Naive thymus-derived CD4-positive, alpha-beta T cell (primary cell): ENCODE measurements around the gene HCAR1. TPM values are rescaled to one million over a fixed set of nuclear protein-coding genes. Genes with fewer than 3 reads are reported as not detected.
A peak's percentile ranks its signal among the peaks of the same experiment; 100 is the strongest.
"Not testable (repeated sequence)": the region's sequence is repeated elsewhere in the genome, so short reads cannot be mapped to it uniquely, and the experiment has no call there.

Source experiments
- ATAC-seq: fragments of 150-1000 bp; cut with Tn5 transposase; 2 replicates; pipeline ENCODE4 v1.10.0; 2021; ENCODE audit warnings: mild to moderate bottlenecking, moderate library complexity
- CTCF ChIA-PET: fragments of 350-600 bp; sonication (Branson Sonifier 250); formaldehyde crosslinking; loops from one replicate; lab custom pipeline; 2021; ENCODE audit warnings: antibody characterized with exemption; lab: Charles Lee
- POLR2A ChIA-PET: fragments of 350-600 bp; sonication (Branson Sonifier 250); formaldehyde crosslinking; loops from one replicate; lab custom pipeline; 2021; ENCODE audit warnings: antibody characterized with exemption, inconsistent platforms; lab: Charles Lee
- DNase-seq, 9 donors: peaks; one replicate each; pipeline versions ENCODE4 v3.0.0 to v3.0.0-alpha.2; 2020 to 2022; ENCODE audit warnings: mixed read lengths in 1 of 9
- H3K27ac ChIP-seq: one replicate; pipeline ENCODE4 v1.7.0; 2013; ENCODE audit warnings: mild to moderate bottlenecking, low read depth, low read length, moderate library complexity
- H3K27me3 ChIP-seq, 2 donors: one replicate each; pipeline ENCODE4 v1.7.0; 2013; ENCODE audit warnings: low read length in 2 of 2, mild to moderate bottlenecking in 2 of 2, moderate library complexity in 2 of 2; ENCODE audit not compliant: control insufficient read depth in 2 of 2, insufficient read depth in 2 of 2
- H3K36me3 ChIP-seq, 3 experiments: 1 replicate in 2 of 3; 2 replicates in 1 of 3; pipeline ENCODE4 v1.7.0; 2013; ENCODE audit warnings: low read length in 3 of 3, mild to moderate bottlenecking in 3 of 3, moderate library complexity in 1 of 3; ENCODE audit not compliant: insufficient read depth in 3 of 3, control insufficient read depth in 2 of 3
- H3K4me1 ChIP-seq, 2 donors: one replicate each; pipeline ENCODE4 v1.7.0; 2013; ENCODE audit warnings: low read length in 2 of 2, mild to moderate bottlenecking in 2 of 2, moderate library complexity in 1 of 2; ENCODE audit not compliant: control insufficient read depth in 2 of 2, insufficient read depth in 2 of 2
- H3K4me3 ChIP-seq: 2 replicates; pipeline ENCODE4 v1.7.0; 2013; ENCODE audit warnings: mild to moderate bottlenecking, low read length
- H3K9me3 ChIP-seq, 3 experiments: 1 replicate in 2 of 3; 2 replicates in 1 of 3; pipeline ENCODE4 v1.7.0; 2013; ENCODE audit warnings: low read length in 3 of 3; ENCODE audit not compliant: control insufficient read depth in 2 of 3
- H3K27ac Mint-ChIP-seq, 9 donors: one replicate each; pipeline ENCODE4 v1.8.0; 2020 to 2022; ENCODE audit warnings: mixed read lengths in 9 of 9, mild to moderate bottlenecking in 8 of 9, moderate library complexity in 5 of 9, inconsistent platforms in 2 of 9
- H3K27me3 Mint-ChIP-seq, 5 donors: one replicate each; pipeline ENCODE4 v1.8.0; 2021 to 2022; ENCODE audit warnings: mixed read lengths in 5 of 5, mild to moderate bottlenecking in 1 of 5
- H3K36me3 Mint-ChIP-seq, 5 donors: one replicate each; pipeline ENCODE4 v1.8.0; 2020 to 2022; ENCODE audit warnings: mixed read lengths in 5 of 5, mild to moderate bottlenecking in 3 of 5, inconsistent platforms in 1 of 5
- H3K4me1 Mint-ChIP-seq, 7 donors: one replicate each; pipeline ENCODE4 v1.8.0; 2020 to 2022; ENCODE audit warnings: mixed read lengths in 7 of 7, mild to moderate bottlenecking in 3 of 7, inconsistent platforms in 1 of 7
- H3K4me3 Mint-ChIP-seq, 10 donors: one replicate each; pipeline ENCODE4 v1.8.0; 2020 to 2022; ENCODE audit warnings: mild to moderate bottlenecking in 10 of 10, mixed read lengths in 10 of 10, moderate library complexity in 6 of 10, inconsistent platforms in 2 of 10
- H3K9me3 Mint-ChIP-seq, 11 donors: one replicate each; pipeline ENCODE4 v1.8.0; 2020 to 2022; ENCODE audit warnings: mixed read lengths in 11 of 11, mild to moderate bottlenecking in 4 of 11, inconsistent platforms in 1 of 11, moderate library complexity in 1 of 11
- intact Hi-C, 2 donors: fragments of 100-400 bp; cut with micrococcal nuclease; formaldehyde crosslinking; loops; one replicate each; pipeline ENCODE4 v1.15.1; 2023
- polyA plus RNA-seq, 2 donors: library from polyadenylated mRNA; unstranded; fragments of 300-500 nt; fragmentation: Illumina TruSeq; gene quantifications; one replicate each; pipeline ENCODE4 v1.2.3, GENCODE V29; 2021
- total RNA-seq, 6 experiments: library from RNA in 5 of 6; stranded (reverse) in 5 of 6; gene quantifications; 1 replicate in 5 of 6; 2 replicates in 1 of 6; pipeline ENCODE4 v1.2.3 and lab custom pipeline; 2021 to 2026

The HCAR1 gene
- total and polyA plus RNA-seq, 7 experiments from 2014 or later, result 0.12 to 2.8 TPM; not detected in 5

GRCh38 chr12:122688291-122688690 is 42.4 kb downstream of the HCAR1 start:
- Histone ChIP-seq H3K4me1 (no peaks in the 10 kb centered on the region), H3K36me3 (no peaks in the 10 kb centered on the region), H3K4me3 (no peak overlapping the region), H3K27me3 (no peaks in the 10 kb centered on the region), H3K27ac (no peak overlapping the region), H3K9me3 (no peaks in the 10 kb centered on the region)
- H3K9me3 Mint-ChIP-seq, result no peaks in the 10 kb centered on the region
- intact Hi-C loops, result no loop called here
- H3K27ac Mint-ChIP-seq, result no peak overlapping the region
- peaks cover 0 to 10% (median 4%) of the 10 kb centered on the region in 7 donors for H3K4me1 Mint-ChIP-seq
- H3K36me3 Mint-ChIP-seq, result peaks cover 0 to 2% (median 0%) of the 10 kb centered on the region in 5 donors
- CTCF ChIA-PET, result no interaction called here
- ATAC-seq (no peak), DNase-seq (no peak)
- POLR2A ChIA-PET, result no interaction called here
- H3K4me3 Mint-ChIP-seq, result no peak overlapping the region
- no peaks in the 10 kb centered on the region for H3K27me3 Mint-ChIP-seq

- DNase-seq (no peak), ATAC-seq (no peak)
- intact Hi-C loops, result no loop called here
- H3K27ac Mint-ChIP-seq, result no peak overlapping the region
- no peaks in the 10 kb centered on the region for H3K27me3 Mint-ChIP-seq
- Histone ChIP-seq H3K27ac (no peak overlapping the region), H3K9me3 (no peaks in the 10 kb centered on the region), H3K4me3 (no peak overlapping the region), H3K4me1 (no peaks in the 10 kb centered on the region), H3K36me3 (no peaks in the 10 kb centered on the region), H3K27me3 (no peaks in the 10 kb centered on the region)
- H3K9me3 Mint-ChIP-seq, result no peaks in the 10 kb centered on the region
- ChIA-PET CTCF (no interaction called here), POLR2A (no interaction called here)
- no peaks in the 10 kb centered on the region for H3K36me3 Mint-ChIP-seq
- no peak overlapping the region for H3K4me3 Mint-ChIP-seq
- peaks cover 0 to 4% (median 4%) of the 10 kb centered on the region in 7 donors for H3K4me1 Mint-ChIP-seq
These were observed 43.6 kb downstream of the HCAR1 start for GRCh38 chr12:122687086-122687485.

DNA sequence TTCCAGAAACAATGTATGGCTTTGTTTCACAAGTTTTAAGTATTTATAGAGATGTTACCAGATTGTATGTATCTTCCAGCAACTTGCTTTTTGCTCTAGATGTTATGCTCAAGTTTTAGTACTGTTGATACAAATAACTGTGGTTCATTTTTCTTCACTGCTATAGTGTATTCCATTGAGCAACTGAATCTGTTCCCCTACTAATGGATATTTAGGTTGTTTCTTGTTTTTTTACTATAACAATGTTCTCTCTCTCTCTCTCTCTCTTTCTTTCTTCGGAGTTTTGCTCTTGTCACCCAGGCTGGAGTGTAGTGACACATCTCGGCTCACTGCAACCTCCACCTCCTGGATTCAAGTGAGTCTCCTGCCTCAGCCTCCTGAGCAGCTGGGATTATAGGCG is 44.1 kb downstream of the HCAR1 start:
- ChIA-PET CTCF (no interaction called here), POLR2A (no interaction called here)
- no peak overlapping the region for H3K27ac Mint-ChIP-seq
- no peak overlapping the region for H3K4me3 Mint-ChIP-seq
- Histone ChIP-seq H3K27me3 (no peaks in the 10 kb centered on the region), H3K36me3 (no peaks in the 10 kb centered on the region), H3K4me1 (no peaks in the 10 kb centered on the region), H3K9me3 (no peaks in the 10 kb centered on the region), H3K4me3 (no peak overlapping the region), H3K27ac (no peak overlapping the region)
- H3K9me3 Mint-ChIP-seq, result no peaks in the 10 kb centered on the region
- H3K27me3 Mint-ChIP-seq, result no peaks in the 10 kb centered on the region
- DNase-seq, result no peak
- no peak for ATAC-seq
- intact Hi-C loops, result no loop called here
- no peaks in the 10 kb centered on the region for H3K36me3 Mint-ChIP-seq
- peaks cover 0 to 2% (median 2%) of the 10 kb centered on the region in 7 donors for H3K4me1 Mint-ChIP-seq

DNA sequence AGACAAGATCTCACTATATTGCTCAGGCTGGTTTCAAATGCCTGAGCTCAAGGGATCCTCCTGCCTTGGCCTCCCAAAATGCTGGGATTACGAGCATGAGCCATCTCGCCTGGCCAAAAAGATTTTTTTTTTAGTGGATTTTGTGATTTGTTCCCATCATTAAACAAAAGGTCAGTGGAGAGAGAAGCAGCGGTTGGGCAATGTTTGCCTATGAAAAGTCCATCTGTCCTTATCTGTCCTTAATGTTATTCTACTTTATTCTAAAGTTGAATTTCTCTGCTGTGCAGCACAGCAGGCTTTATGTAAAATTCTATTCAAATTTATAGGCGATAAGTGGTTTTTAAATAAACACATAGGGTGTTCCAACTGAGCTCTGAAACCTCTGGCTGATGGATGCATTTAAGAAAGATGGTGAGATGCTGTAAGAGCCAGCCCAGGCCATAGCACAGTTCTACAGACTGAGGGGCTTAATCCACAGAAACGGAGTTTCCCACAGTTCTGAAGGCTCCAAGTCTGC is 46.3 kb downstream of the HCAR1 start:
- ATAC-seq (no peak), DNase-seq (no peak)
- Mint-ChIP-seq H3K27ac (no peak overlapping the region), H3K4me1 (peaks cover 0 to 4% (median 0%) of the 10 kb centered on the region in 7 donors), H3K36me3 (no peaks in the 10 kb centered on the region), H3K9me3 (no peaks in the 10 kb centered on the region), H3K27me3 (no peaks in the 10 kb centered on the region), H3K4me3 (no peak overlapping the region)
- H3K4me3 ChIP-seq, result no peak overlapping the region
- ChIA-PET POLR2A (no interaction called here), CTCF (no interaction called here)
- no peak overlapping the region for H3K27ac ChIP-seq
- intact Hi-C loops, result no loop called here
- H3K27me3 ChIP-seq, result no peaks in the 10 kb centered on the region
- H3K9me3 ChIP-seq, result no peaks in the 10 kb centered on the region
- H3K36me3 ChIP-seq, result no peaks in the 10 kb centered on the region
- H3K4me1 ChIP-seq, result no peaks in the 10 kb centered on the region

DNA sequence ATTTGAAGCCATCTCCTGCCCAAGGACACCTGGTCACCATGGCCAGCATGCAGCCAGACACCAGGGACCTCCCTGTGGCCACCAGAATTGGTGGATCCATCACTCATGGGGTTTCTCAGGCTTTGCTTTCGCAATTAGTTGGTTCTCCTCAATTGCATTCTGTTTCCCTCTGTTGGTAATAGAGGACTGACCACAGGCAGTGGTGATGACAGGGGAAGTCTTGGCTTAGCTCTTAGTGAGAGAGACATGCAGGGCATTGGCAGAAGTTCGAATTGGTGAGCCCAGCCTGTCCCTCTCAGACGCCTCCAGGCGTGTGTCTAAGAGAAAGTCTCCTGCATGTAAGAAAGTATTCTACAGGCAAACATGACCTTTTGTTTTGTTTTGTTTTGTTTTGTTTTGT is 48.8 kb downstream of the HCAR1 start:
- DNase-seq (no peak), ATAC-seq (peak; percentile 85)
- H3K27me3 ChIP-seq, result no peaks in the 10 kb centered on the region
- CTCF ChIA-PET, result no interaction called here
- POLR2A ChIA-PET, result no interaction called here
- H3K27ac ChIP-seq, result no peak overlapping the region
- Mint-ChIP-seq H3K4me1 (peaks cover 0 to 4% (median 0%) of the 10 kb centered on the region in 7 donors), H3K27ac (no peak overlapping the region), H3K36me3 (no peaks in the 10 kb centered on the region), H3K4me3 (no peak overlapping the region), H3K9me3 (peaks cover 0 to 2% (median 0%) of the 10 kb centered on the region in 11 donors), H3K27me3 (peaks cover 0 to 5% (median 0%) of the 10 kb centered on the region in 5 donors)
- no peaks in the 10 kb centered on the region for H3K4me1 ChIP-seq
- H3K4me3 ChIP-seq, result no peak overlapping the region
- no peaks in the 10 kb centered on the region for H3K36me3 ChIP-seq
- H3K9me3 ChIP-seq, result no peaks in the 10 kb centered on the region
- intact Hi-C loops, result no loop called here

DNA sequence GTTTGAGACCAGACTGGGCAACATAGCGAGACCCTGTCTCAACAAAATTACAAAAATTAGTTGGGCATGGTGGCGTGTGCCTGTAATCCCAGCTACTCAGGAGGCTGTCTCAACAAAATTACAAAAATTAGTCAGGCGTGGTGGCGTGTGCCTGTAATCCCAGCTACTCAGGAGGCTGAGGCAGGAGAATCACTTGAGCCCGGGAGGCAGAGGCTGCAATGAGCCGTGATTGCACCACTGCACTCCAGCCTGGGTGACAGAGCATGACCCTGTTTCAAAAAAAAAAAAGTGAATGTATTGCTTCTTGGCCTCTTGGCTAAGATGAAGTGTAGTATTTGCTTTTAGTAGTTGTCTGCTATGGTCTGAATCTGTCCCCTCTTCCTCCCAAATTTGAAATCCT is 49.7 kb downstream of the HCAR1 start:
- POLR2A ChIA-PET, intact Hi-C loops, H3K4me3 ChIP-seq, CTCF ChIA-PET, ATAC-seq, H3K36me3 Mint-ChIP-seq, H3K36me3 ChIP-seq, H3K27me3 ChIP-seq, H3K27ac ChIP-seq, H3K27ac Mint-ChIP-seq, H3K4me1 ChIP-seq, H3K9me3 Mint-ChIP-seq, H3K9me3 ChIP-seq, H3K4me1 Mint-ChIP-seq, H3K4me3 Mint-ChIP-seq, H3K27me3 Mint-ChIP-seq, DNase-seq: not testable (repeated sequence)

- CTCF ChIA-PET, H3K36me3 Mint-ChIP-seq, H3K4me3 ChIP-seq, H3K9me3 ChIP-seq, DNase-seq, H3K4me3 Mint-ChIP-seq, POLR2A ChIA-PET, H3K27ac ChIP-seq, H3K27ac Mint-ChIP-seq, H3K27me3 ChIP-seq, intact Hi-C loops, H3K4me1 Mint-ChIP-seq, H3K36me3 ChIP-seq, H3K9me3 Mint-ChIP-seq, H3K4me1 ChIP-seq, ATAC-seq: not testable (repeated sequence)
- H3K27me3 Mint-ChIP-seq, result peaks cover 0 to 14% (median 0%) of the 10 kb centered on the region in 5 donors
These were observed 53.9 kb downstream of the HCAR1 start for GRCh38 chr12:122676781-122677180.
